ENCODE results near the gene ADAMTS2.

The ADAMTS2 gene

DNA sequence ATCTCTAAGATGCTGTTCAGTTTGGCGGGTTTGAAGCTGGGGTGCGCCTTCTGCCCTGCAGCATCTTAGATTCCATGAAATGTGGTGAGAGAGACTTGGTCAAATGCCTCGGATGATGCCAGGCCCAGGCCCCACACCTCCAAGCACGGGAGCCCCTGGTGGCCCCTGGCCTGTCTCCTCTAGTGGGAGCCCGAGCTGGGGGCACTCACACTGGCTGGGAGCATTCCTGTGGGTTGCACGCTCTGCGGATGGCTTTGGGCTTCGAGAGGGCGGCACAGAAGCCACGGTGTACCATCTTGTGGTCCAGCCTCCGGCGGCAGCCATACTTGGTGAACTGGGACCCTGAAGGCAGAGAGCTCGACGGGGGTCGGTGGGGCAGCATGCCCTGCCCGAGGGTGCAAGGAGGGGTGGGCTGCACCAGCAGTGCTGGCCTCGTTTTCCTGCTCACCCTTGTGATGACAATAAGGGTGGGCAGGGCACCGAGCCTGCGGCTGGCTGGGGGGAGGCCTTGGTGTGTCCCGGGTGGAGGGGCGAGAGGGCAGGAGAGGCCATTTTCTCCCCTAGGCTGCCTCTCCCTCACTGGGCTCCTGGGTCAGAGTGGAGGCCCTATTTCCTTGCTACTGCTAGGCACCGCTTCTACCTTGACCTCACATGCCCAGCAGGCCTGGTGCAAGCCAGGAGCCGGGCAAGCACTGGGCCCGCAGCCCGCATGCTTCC, 219.3 kb downstream of the ADAMTS2 start:
- Histone ChIP-seq H3K4me3 (ENCODE audit: low read length) (no peak overlapping the region), H3K36me3 (ENCODE audit: control insufficient read depth, low read depth, low read length) (no peaks in the 10 kb centered on the region), H3K9me3 (ENCODE audit: control insufficient read depth, low read depth, low read length) (no peaks in the 10 kb centered on the region), H3K27ac (ENCODE audit: low read length) (no peak overlapping the region), H3K4me1 (ENCODE audit: control insufficient read depth, low read depth, low read length) (no peaks in the 10 kb centered on the region), H3K27me3 (ENCODE audit: control insufficient read depth, insufficient read depth, low read length) (no peaks in the 10 kb centered on the region), H3K9ac (ENCODE audit: low read length) (no peak overlapping the region)

DNA sequence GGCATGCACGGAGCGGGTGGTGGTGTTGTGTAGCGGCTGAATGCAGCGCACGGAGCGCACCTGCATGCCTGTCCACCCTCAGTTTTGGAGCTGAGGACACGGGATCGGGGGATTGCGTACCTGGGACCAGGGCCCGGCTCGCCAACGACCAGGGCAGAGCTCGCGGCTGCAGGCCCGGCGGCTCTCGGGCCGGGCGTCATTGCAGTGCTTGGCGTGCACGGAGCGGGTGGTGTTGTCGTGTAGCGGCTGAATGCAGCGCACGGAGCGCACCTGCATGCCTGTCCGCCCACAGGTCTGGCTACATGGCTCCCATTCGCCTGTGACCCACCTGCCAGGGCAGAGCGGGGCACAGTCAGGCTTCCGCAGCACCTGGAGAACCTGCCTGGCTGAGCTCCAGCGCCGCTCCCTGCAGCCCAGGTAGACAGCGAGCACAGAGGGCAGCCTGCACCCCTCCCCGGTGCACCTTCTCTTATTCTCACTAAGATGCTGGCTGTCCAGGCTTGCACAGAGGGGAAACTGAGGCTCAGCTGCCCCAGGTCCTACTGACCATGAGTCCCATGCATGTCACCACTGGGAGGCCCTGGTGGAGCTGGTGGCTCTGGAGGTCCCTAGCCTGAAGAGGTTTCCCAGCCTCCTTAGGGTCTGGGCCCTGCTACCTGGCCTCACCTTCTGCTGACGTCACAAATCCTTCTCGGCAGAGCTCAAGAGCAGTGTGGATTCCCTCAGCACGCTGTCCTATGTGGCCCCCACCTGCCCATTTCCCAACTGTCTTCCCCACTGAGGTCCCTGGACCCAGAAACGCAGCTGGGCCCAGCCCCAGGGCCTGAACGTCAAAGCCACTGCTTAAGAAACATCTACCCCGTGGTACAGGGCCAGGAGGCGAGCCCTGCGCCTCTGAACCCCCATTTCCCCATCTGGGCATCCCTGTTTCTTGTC, 220.1 kb downstream of the ADAMTS2 start:
- H3K4me1 ChIP-seq (ENCODE audit: control insufficient read depth, low read depth, low read length), result no peaks in the 10 kb centered on the region
- no peak overlapping the region for H3K9ac ChIP-seq (ENCODE audit: low read length)
- no peaks in the 10 kb centered on the region for H3K27me3 ChIP-seq (ENCODE audit: control insufficient read depth, insufficient read depth, low read length)

DNA sequence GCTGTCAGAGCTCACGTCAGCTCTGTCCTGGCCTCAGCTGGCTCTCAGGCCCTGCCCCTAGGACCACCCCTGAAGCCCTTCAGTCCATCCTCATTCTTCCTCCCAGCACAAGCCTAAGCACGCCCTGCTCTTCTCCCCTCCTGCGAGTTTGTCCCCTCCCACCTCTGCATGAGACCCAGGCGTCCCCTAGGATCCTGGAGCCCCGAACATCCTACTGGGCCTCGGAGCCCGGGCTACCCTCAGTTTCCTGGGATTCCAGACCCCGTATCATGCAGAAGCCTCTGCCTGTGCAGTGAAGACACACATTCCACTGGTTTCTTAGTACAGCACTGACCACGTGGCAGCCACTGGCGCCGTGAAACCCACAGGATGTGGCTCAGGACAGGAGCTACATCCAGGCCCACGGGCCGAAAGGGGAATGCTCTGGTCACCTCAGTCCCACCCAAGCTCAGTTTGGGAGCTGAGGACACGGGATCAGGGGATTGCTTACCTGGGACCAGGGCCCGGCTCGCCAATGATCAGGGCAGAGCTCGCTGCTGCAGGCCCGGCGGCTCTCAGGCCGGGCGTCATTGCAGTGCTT, 220.9 kb downstream of the ADAMTS2 start:
- no peaks in the 10 kb centered on the region for H3K4me1 ChIP-seq (ENCODE audit: control insufficient read depth, low read depth, low read length)
- H3K27ac ChIP-seq (ENCODE audit: low read length), result no peak overlapping the region
- no peak overlapping the region for H3K9ac ChIP-seq (ENCODE audit: low read length)
- H3K9me3 ChIP-seq (ENCODE audit: control insufficient read depth, low read depth, low read length), result peaks cover 5% of the 10 kb centered on the region
- H3K4me3 ChIP-seq (ENCODE audit: low read length), result no peak overlapping the region
- no peaks in the 10 kb centered on the region for H3K36me3 ChIP-seq (ENCODE audit: control insufficient read depth, low read depth, low read length)
- no peaks in the 10 kb centered on the region for H3K27me3 ChIP-seq (ENCODE audit: control insufficient read depth, insufficient read depth, low read length)

More for the DNA sequence above, 220.1 kb downstream of the ADAMTS2 start:
- Histone ChIP-seq H3K27ac (ENCODE audit: low read length) (no peak overlapping the region), H3K9me3 (ENCODE audit: control insufficient read depth, low read depth, low read length) (no peaks in the 10 kb centered on the region), H3K36me3 (ENCODE audit: control insufficient read depth, low read depth, low read length) (no peaks in the 10 kb centered on the region), H3K4me3 (ENCODE audit: low read length) (no peak overlapping the region)

DNA sequence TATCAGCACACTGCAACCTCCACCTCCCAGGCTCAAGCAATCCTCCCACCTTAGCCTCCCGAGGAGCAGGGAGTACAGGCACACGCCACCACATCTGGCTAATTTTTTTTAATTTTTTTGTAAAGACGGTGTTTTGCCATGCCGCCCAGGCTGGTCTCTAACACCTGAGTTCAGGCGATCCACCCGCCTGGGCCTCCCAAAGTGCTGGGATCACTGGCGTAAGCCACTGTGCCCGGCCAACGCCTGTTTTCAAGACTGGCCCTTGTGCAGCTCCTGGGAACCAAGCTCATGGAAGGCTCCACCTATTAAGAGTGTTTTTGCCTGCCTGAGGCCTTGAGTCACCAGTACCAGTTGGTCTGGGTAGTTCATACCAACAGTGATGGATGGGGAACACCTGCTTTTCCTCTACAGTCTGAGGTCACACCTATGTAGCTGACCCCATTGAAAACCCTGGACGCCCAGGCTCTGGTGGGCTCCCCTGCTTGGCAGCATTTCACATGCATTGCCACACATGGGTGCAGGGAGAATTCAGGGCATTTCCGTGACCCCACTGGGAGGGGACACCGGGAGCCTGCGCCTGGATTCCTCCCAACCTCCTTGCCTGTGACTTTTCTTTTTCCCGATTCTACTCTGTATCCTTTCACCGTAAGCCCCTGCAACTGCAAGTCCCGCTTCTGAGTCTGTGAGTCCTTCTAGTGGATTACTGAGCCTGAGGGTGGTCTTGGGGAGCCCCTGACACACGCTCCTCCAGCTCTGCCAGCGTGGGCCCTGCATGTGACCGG, 221.6 kb downstream of the ADAMTS2 start:
- Histone ChIP-seq H3K36me3 (ENCODE audit: control insufficient read depth, low read depth, low read length) (no peaks in the 10 kb centered on the region), H3K27me3 (ENCODE audit: control insufficient read depth, insufficient read depth, low read length) (no peaks in the 10 kb centered on the region), H3K9me3 (ENCODE audit: control insufficient read depth, low read depth, low read length) (peaks cover 5% of the 10 kb centered on the region), H3K4me1 (ENCODE audit: control insufficient read depth, low read depth, low read length) (no peaks in the 10 kb centered on the region), H3K4me3 (ENCODE audit: low read length) (no peak overlapping the region), H3K27ac (ENCODE audit: low read length) (no peak overlapping the region), H3K9ac (ENCODE audit: low read length) (no peak overlapping the region)

DNA sequence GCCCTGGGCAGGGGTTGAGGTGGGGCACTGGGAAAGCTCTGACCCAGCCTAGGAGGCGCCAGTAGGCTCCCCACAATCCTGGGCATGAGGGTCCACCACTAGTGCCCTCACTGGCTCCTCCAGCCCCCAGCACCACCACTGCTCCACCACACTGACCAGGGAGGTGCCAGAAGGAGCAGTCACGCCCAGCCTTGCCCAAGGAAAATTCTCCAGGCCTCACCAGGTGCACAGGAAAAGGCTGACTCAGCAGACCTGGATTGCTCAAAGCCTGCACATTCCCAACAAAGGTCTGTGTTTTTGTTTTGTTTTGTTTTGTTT, 222.2 kb downstream of the ADAMTS2 start:
- no peaks in the 10 kb centered on the region for H3K27me3 ChIP-seq (ENCODE audit: control insufficient read depth, insufficient read depth, low read length)
- no peaks in the 10 kb centered on the region for H3K36me3 ChIP-seq (ENCODE audit: control insufficient read depth, low read depth, low read length)
- H3K9ac ChIP-seq (ENCODE audit: low read length), result no peak overlapping the region
- H3K4me1 ChIP-seq (ENCODE audit: control insufficient read depth, low read depth, low read length), result no peaks in the 10 kb centered on the region
- no peak overlapping the region for H3K27ac ChIP-seq (ENCODE audit: low read length)
- peaks cover 5% of the 10 kb centered on the region for H3K9me3 ChIP-seq (ENCODE audit: control insufficient read depth, low read depth, low read length)
- H3K4me3 ChIP-seq (ENCODE audit: low read length), result no peak overlapping the region

DNA sequence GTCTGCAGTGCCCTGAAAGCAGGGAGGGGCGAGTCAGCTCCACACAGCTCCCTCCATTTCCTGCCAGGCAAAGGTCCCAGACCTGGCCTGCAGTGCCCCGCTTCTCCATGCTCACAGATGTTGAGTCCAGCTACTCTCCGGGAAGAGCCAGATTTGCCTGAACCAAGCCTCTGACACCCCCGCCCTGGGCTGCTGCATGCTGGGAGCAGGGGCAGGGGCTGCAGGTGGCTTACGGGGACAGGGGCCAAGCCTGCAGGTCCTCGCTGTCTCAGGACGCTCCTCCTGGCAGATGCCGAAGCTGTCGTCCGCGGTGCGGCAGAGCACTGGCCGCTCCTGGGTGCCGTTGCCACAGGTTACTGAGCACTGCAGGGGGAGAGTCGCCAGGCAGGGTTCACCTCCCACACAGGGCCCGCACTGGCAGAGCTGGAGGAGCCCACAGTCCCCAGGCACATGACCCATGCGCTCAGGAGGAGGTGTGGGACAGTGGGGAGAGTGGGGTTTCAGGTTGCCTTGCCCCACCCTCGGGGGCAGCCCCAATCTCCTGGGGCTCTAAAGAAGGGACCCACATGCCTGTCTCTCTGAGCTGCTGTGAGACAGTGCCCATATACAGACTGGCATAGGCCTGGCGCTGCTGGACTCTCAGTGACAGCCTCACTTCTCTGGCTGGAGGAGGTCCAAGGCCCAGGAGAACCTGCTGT, 222.7 kb downstream of the ADAMTS2 start:
- no peak overlapping the region for H3K27ac ChIP-seq (ENCODE audit: low read length)
- H3K9me3 ChIP-seq (ENCODE audit: control insufficient read depth, low read depth, low read length), result peaks cover 5% of the 10 kb centered on the region
- no peaks in the 10 kb centered on the region for H3K4me1 ChIP-seq (ENCODE audit: control insufficient read depth, low read depth, low read length)
- no peaks in the 10 kb centered on the region for H3K27me3 ChIP-seq (ENCODE audit: control insufficient read depth, insufficient read depth, low read length)
- no peaks in the 10 kb centered on the region for H3K36me3 ChIP-seq (ENCODE audit: control insufficient read depth, low read depth, low read length)
- no peak overlapping the region for H3K9ac ChIP-seq (ENCODE audit: low read length)
- no peak overlapping the region for H3K4me3 ChIP-seq (ENCODE audit: low read length)

DNA sequence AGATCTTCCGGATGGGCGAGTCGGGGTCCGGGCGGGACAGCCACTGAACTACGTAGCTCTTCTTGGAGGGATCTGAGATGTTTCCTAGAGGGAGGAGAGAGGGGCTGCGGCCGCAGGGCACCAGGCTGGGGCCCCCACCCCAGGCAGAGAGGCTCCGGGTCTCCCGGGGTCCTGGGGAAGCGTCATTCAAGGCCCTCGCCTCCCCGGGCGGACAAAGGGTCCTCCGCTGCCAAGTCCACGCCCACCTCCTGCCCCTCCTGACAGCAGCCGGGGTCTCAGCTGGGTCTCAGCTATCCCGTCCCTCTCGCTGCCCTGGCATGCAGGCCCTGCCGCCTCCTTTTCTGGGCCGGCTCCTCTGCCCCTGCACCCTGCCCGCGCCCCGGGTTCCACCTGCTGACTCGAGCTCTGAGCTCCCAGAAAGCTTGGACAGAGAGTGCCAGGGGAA, 223.6 kb downstream of the ADAMTS2 start:
- Histone ChIP-seq H3K27me3 (ENCODE audit: control insufficient read depth, insufficient read depth, low read length) (no peaks in the 10 kb centered on the region), H3K27ac (ENCODE audit: low read length) (no peak overlapping the region), H3K9me3 (ENCODE audit: control insufficient read depth, low read depth, low read length) (peaks cover 5% of the 10 kb centered on the region), H3K4me3 (ENCODE audit: low read length) (no peak overlapping the region), H3K36me3 (ENCODE audit: control insufficient read depth, low read depth, low read length) (no peaks in the 10 kb centered on the region), H3K9ac (ENCODE audit: low read length) (no peak overlapping the region), H3K4me1 (ENCODE audit: control insufficient read depth, low read depth, low read length) (no peaks in the 10 kb centered on the region)

DNA sequence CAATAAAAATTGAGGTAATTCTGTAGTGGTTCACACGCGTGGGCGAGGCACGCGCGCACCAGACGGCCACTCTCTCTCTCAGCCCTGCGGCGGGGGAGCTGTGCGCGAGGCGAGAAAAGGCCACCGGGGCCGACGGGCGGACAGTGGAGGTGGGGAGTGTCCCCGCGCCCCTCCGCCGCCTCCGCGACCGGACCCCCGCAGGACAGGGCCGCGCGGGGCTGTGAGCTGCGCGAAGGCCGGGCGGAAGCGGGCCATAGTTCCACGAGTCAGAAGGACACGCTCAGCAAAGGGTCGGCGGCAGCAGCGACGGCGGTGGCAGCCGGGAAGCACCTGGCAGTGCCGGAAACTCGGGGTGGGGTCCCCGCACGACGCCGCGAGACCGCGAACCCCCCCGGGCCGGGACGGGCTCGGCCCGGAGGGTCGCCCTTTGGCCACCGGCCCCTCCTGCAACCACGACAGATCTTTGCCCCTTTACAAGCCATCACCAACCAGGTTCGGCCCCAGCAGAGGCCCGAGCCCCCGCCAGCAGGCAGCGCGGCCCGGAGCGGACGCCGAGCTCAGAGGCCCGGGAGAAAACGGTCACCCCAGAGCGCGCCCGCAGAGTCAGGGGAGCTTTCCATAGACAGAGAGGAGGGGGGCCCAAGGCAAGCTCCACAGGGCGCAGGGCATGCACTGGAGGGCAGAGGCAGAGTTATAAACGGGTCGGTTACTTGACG, 224.2 kb downstream of the ADAMTS2 start:
- H3K4me3 ChIP-seq (ENCODE audit: low read length), result no peak overlapping the region
- no peak overlapping the region for H3K9ac ChIP-seq (ENCODE audit: low read length)
- peaks cover 5% of the 10 kb centered on the region for H3K9me3 ChIP-seq (ENCODE audit: control insufficient read depth, low read depth, low read length)
- no peaks in the 10 kb centered on the region for H3K36me3 ChIP-seq (ENCODE audit: control insufficient read depth, low read depth, low read length)
- no peak overlapping the region for H3K27ac ChIP-seq (ENCODE audit: low read length)
- H3K27me3 ChIP-seq (ENCODE audit: control insufficient read depth, insufficient read depth, low read length), result no peaks in the 10 kb centered on the region
- no peaks in the 10 kb centered on the region for H3K4me1 ChIP-seq (ENCODE audit: control insufficient read depth, low read depth, low read length)

DNA sequence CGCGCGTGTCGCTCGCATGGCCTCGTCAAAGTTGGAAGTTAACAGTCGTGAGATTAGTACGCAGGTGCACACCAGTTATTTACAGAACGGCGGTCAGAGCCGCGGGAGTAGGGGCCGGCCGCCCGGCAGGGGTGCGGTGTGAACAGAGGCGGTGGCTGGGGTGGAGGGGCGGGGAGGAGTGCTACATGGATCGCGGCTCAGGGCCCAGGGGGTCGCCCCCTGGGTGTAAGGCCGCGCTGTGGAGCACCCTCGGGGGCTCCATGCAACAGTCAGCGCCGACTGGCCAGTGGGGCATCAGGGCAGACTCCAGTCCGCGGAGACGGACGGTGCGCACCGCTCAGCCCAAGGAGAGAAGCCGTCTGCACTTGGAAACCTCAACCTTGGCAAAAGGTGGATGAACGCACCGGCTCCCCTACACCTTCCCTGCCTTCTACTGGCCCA, 224.8 kb downstream of the ADAMTS2 start:
- no peak overlapping the region for H3K9ac ChIP-seq (ENCODE audit: low read length)
- no peaks in the 10 kb centered on the region for H3K27me3 ChIP-seq (ENCODE audit: control insufficient read depth, insufficient read depth, low read length)
- no peaks in the 10 kb centered on the region for H3K36me3 ChIP-seq (ENCODE audit: control insufficient read depth, low read depth, low read length)
- H3K4me1 ChIP-seq (ENCODE audit: control insufficient read depth, low read depth, low read length), result no peaks in the 10 kb centered on the region
- no peak overlapping the region for H3K4me3 ChIP-seq (ENCODE audit: low read length)
- peaks cover 5% of the 10 kb centered on the region for H3K9me3 ChIP-seq (ENCODE audit: control insufficient read depth, low read depth, low read length)
- no peak overlapping the region for H3K27ac ChIP-seq (ENCODE audit: low read length)

DNA sequence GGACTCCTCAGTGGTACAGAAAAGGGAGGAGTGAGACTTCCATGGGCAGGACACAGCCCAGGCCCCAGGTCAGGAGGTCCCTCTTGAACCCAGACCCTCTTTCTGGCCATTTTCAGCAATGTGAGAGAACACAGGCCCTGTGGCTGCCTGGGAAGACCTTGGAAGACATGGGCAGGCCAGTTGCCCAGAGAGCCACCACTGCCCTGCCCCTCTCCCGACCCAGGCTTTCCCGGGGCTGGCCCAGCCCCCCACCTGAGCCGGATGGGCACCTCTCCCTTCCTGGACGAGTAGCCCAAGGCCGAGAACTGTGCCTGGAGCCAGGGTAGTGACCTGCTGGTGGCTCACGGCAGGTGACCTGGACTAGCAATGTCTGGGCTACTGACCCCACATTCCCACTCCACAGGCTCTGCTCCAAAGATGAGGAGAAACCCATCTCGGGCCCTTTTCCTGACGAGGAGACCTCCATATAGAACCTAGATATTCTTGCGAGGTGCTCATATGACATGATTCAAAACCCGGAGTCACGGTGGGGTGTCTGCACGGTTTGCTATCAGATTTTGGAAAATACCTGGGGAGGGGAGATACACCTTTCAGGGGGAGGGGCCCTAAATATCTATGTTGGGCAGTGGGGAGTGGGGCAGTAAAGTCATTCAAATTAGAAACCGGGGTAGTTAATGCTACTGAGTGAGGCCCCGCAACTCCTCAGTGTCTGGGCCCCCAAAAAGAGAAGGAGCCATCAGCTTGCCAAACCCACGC, 225.7 kb downstream of the ADAMTS2 start:
- Histone ChIP-seq H3K9me3 (ENCODE audit: control insufficient read depth, low read depth, low read length) (peaks cover 5% of the 10 kb centered on the region), H3K27ac (ENCODE audit: low read length) (no peak overlapping the region), H3K9ac (ENCODE audit: low read length) (no peak overlapping the region), H3K4me3 (ENCODE audit: low read length) (no peak overlapping the region), H3K4me1 (ENCODE audit: control insufficient read depth, low read depth, low read length) (no peaks in the 10 kb centered on the region), H3K27me3 (ENCODE audit: control insufficient read depth, insufficient read depth, low read length) (no peaks in the 10 kb centered on the region), H3K36me3 (ENCODE audit: control insufficient read depth, low read depth, low read length) (no peaks in the 10 kb centered on the region)

Data from iPS-18a (cell line).